MCF 10A (cell line): ENCODE results near the gene MIOX. TPM values are rescaled to one million over a fixed set of nuclear protein-coding genes. Genes with fewer than 3 reads are reported as not detected.

Experiments used
- BruUV-seq: library from RNA; stranded (reverse); fragments of 400-500 nt; replicated peaks from 2 replicates; lab custom pipeline; 2021; lab: Mats Ljungman, UMichigan
- CTCF ChIA-PET: fragments of 300-600 bp; sonication (Branson Sonifier 250); formaldehyde crosslinking; extraction: SDS; loops from one replicate; lab custom pipeline; 2021; ENCODE audit warnings: antibody characterized with exemption, inconsistent platforms; lab: Yijun Ruan, JAX
- POLR2A ChIA-PET: fragments of 300-600, 350-650 bp; sonication (Branson Sonifier 250); formaldehyde crosslinking; extraction: SDS; loops from one replicate; lab custom pipeline; 2020; ENCODE audit warnings: antibody characterized with exemption, inconsistent platforms; lab: Yijun Ruan, JAX
- DNase-seq: peaks from one replicate; pipeline ENCODE4 v3.0.0-alpha.2; 2018; ENCODE audit not compliant: unreplicated experiment
- H3K27ac Mint-ChIP-seq: one replicate; pipeline ENCODE4 v1.8.0; 2022; ENCODE audit warnings: mild to moderate bottlenecking, low read depth, mixed read lengths; ENCODE audit not compliant: unreplicated experiment
- H3K27me3 Mint-ChIP-seq: one replicate; pipeline ENCODE4 v1.8.0; 2022; ENCODE audit warnings: mixed read lengths; ENCODE audit not compliant: insufficient read depth, unreplicated experiment
- H3K36me3 Mint-ChIP-seq: one replicate; pipeline ENCODE4 v1.8.0; 2022; ENCODE audit warnings: mild to moderate bottlenecking, moderate library complexity, mixed read lengths; ENCODE audit not compliant: insufficient read depth, unreplicated experiment
- H3K4me1 Mint-ChIP-seq: one replicate; pipeline ENCODE4 v1.8.0; 2022; ENCODE audit warnings: mixed read lengths; ENCODE audit not compliant: insufficient read depth, unreplicated experiment
- H3K4me3 Mint-ChIP-seq: one replicate; pipeline ENCODE4 v1.8.0; 2022; ENCODE audit warnings: mild to moderate bottlenecking, moderate library complexity, mixed read lengths; ENCODE audit not compliant: unreplicated experiment
- H3K9me3 Mint-ChIP-seq: one replicate; pipeline ENCODE4 v1.8.0; 2022; ENCODE audit warnings: mixed read lengths; ENCODE audit not compliant: unreplicated experiment
- intact Hi-C: fragments of 100-400 bp; cut with micrococcal nuclease; formaldehyde crosslinking; loops from 2 replicates; pipeline ENCODE4 v1.14.1; 2022
- total RNA-seq: library from RNA; stranded (reverse); gene quantifications from 2 replicates; pipeline ENCODE4 v1.2.3, GENCODE V29; 2022
- TF ChIP-seq, protein P1 (sequence below): fragments of 200-600 bp; IDR thresholded peaks from one replicate; pipeline ENCODE4 v1.8.0; 2022; ENCODE audit warnings: antibody characterized with exemption, mild to moderate bottlenecking; ENCODE audit not compliant: unreplicated experiment

The MIOX gene
- total RNA-seq, 1 experiment from 2014 or later: 0.63 TPM

DNA sequence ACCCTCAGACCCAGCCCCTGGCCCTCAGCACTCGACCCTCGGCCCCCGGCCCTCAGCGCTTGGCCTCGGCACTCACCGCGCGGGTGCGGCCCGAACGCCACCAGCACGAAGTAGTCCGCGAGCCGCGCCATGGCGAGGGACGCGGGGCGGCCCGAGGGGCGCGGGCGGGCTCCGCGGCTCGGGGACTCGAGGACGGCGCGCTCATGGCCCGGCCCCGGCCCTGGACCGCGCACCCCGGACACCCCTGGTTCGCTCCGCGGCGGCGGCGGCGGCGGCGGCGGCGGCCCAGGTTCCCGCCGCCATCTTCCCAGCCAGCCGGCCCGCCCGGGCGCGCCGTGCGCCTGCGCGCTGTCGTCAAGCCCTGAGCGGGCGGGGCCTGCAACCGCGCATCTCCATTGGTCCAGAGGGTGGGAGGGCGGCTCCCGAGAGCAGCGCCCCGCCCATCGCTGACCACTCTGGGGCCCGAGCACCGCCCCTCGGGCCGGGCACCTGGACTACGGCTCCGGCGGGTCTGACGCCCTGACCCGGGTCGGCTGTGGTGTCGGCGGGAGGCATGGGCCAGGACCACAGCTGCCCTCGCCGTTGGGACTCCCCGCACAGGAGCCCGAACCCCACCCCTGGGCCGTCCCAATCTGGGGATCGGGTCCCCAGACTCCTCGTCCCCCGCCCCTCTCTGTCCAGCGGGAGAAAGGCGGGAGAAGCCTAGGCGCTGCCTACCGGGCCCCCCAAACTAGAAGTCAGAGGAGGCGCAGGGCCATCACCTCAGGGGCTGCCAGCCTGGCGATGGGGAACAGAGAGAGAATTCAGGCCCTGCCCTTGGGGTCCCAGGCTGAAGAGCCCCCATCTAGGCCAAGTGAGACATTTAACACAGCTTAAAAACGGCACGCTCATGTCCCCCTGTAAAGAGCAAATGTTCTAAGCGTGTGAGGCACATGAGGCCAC is 11.7 kb upstream of the MIOX start, which contains the start of gene SBF1:
SBF1 (minus strand) TSS at position 326 of the 942 bp plus-strand sequence; CDS start at position 131, 195 bp downstream.
- H3K27me3 Mint-ChIP-seq: no peaks in the 10 kb centered on the region
- intact Hi-C loops: no loop called here
- DNase-seq: peak; percentile 87
- H3K27ac Mint-ChIP-seq: peak within 1 kb of the TSS; percentile 78
- TSS peak; percentile 65 for BruUV-seq
- CTCF ChIA-PET: interaction anchor here (0.6 to 0.8 kb wide), 5 partner anchors 14 to 170 kb away, joined by 3 to 4 read pairs (median 3); no protein-coding TSS in a partner anchor
- POLR2A ChIA-PET: interaction anchor here (1.1 to 1.6 kb wide), 2 partner anchors 51 to 107 kb away, joined by 3 read pairs; partner anchors contain the start of genes CHKB and SCO2
- no peaks in the 10 kb centered on the region for H3K9me3 Mint-ChIP-seq
- TF ChIP-seq, protein P1, sequence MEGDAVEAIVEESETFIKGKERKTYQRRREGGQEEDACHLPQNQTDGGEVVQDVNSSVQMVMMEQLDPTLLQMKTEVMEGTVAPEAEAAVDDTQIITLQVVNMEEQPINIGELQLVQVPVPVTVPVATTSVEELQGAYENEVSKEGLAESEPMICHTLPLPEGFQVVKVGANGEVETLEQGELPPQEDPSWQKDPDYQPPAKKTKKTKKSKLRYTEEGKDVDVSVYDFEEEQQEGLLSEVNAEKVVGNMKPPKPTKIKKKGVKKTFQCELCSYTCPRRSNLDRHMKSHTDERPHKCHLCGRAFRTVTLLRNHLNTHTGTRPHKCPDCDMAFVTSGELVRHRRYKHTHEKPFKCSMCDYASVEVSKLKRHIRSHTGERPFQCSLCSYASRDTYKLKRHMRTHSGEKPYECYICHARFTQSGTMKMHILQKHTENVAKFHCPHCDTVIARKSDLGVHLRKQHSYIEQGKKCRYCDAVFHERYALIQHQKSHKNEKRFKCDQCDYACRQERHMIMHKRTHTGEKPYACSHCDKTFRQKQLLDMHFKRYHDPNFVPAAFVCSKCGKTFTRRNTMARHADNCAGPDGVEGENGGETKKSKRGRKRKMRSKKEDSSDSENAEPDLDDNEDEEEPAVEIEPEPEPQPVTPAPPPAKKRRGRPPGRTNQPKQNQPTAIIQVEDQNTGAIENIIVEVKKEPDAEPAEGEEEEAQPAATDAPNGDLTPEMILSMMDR: no peak
- peak within 1 kb of the TSS; percentile 90 for H3K4me3 Mint-ChIP-seq
- peaks cover 18% of the 10 kb centered on the region for H3K36me3 Mint-ChIP-seq
- H3K4me1 Mint-ChIP-seq: peaks cover 36% of the 10 kb centered on the region

DNA sequence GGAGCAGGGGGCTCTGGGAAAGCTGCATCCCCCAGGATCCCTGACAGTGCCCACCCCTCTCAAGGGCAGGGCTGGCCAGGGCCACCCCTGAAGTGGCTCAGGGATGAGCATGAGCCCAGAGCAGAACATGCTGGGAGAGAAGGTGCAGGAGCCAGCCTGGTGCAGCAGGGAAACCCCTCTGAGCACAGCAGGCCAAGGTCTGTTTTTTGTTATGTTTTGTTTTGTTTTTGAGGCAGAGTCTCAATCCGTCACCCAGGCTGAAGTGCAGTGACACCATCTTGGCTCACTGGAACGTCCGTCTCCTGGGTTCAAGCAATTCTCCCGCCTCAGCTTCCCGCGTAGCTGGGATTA is 11.0 kb upstream of the MIOX start:
- no peaks in the 10 kb centered on the region for H3K27me3 Mint-ChIP-seq
- ChIA-PET CTCF (interaction anchor here (0.6 to 0.8 kb wide), 3 partner anchors 15 to 171 kb away, joined by 3 read pairs; no protein-coding TSS in a partner anchor), POLR2A (interaction anchor here (0.8 to 1.6 kb wide), 3 partner anchors 49 to 107 kb away, joined by 3 read pairs; partner anchors contain the start of genes CHKB and SCO2)
- BruUV-seq: no TSS peak
- no peak for DNase-seq
- peak overlapping the region; percentile 90 for H3K4me3 Mint-ChIP-seq
- intact Hi-C loops: no loop called here
- H3K9me3 Mint-ChIP-seq: no peaks in the 10 kb centered on the region
- H3K4me1 Mint-ChIP-seq: peaks cover 31% of the 10 kb centered on the region
- H3K27ac Mint-ChIP-seq: peak overlapping the region; percentile 67
- H3K36me3 Mint-ChIP-seq: peaks cover 14% of the 10 kb centered on the region
- TF ChIP-seq, protein P1: no peak

DNA sequence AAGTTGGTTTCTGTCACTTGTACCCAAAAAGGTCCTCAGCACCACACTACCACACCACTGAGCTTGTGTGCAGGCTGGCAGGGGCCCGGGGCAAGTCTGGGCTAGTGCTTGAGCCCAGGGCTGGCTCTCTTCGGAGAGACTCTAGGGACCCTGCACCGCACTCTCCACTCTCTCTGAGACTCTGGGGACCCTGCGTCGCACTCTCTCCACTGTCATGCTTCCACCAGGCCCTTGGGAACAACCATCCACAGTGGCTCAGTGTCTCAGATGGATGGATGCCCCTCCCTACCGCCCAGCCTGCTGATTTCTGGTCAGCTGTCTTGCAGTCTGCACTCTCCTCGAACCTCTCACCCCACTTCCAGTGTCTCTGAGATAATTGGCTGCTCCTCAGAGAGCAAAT is 9.8 kb upstream of the MIOX start:
- Mint-ChIP-seq H3K4me3 (peak overlapping the region; percentile 36), H3K9me3 (no peaks in the 10 kb centered on the region), H3K27me3 (no peaks in the 10 kb centered on the region), H3K27ac (no peak overlapping the region), H3K4me1 (peaks cover 27% of the 10 kb centered on the region), H3K36me3 (peaks cover 14% of the 10 kb centered on the region)
- ChIA-PET CTCF (interaction anchor here (0.6 kb wide), 2 partner anchors 25 to 235 kb away, joined by 3 to 4 read pairs; no protein-coding TSS in a partner anchor), POLR2A (interaction anchor here (0.8 to 1.6 kb wide), 2 partner anchors 48 to 106 kb away, joined by 3 to 4 read pairs; partner anchors contain the start of gene CHKB)
- intact Hi-C loops: no loop called here
- no peak for DNase-seq
- BruUV-seq: no TSS peak
- TF ChIP-seq, protein P1: no peak

DNA sequence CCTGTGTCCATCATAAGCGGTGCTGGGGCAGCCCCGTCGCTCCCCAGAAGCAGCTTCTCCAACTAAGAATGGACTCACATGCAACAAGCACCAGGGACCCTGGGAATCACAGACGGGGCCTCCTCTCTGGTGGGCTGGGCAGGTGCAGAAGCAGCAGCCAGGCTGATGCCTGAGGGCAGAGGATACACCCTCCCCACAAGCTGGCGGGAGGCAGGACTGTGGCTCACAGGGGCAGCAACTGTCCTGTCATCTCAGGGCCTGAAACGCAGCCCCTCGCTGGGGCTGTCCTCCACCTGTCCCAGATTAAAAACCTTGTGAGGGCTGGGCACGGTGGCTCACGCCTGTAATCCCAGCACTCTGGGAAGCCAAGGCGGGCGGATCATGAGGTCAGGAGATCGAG is 8.7 kb upstream of the MIOX start:
- intact Hi-C loops: no loop called here
- TF ChIP-seq, protein P1: no peak
- CTCF ChIA-PET: interaction anchor here (0.6 to 1.7 kb wide), 3 partner anchors 19 to 43 kb away, joined by 3 to 5 read pairs (median 3); no protein-coding TSS in a partner anchor
- POLR2A ChIA-PET: no interaction called here
- H3K27ac Mint-ChIP-seq: no peak overlapping the region
- no peak for DNase-seq
- H3K9me3 Mint-ChIP-seq: no peaks in the 10 kb centered on the region
- H3K4me1 Mint-ChIP-seq: peaks cover 24% of the 10 kb centered on the region
- no TSS peak for BruUV-seq
- H3K4me3 Mint-ChIP-seq: no peak overlapping the region
- peaks cover 14% of the 10 kb centered on the region for H3K36me3 Mint-ChIP-seq
- no peaks in the 10 kb centered on the region for H3K27me3 Mint-ChIP-seq
